Left cardiac atrium (tissue), 4 donors: Measurements from ENCODE around the gene SLC9A1. TPM values are rescaled to one million over a fixed set of nuclear protein-coding genes. Genes with fewer than 3 reads are reported as not detected.
"Not testable (repeated sequence)": the region's sequence is repeated elsewhere in the genome, so short reads cannot be mapped to it uniquely, and the experiment has no call there.

Experiments used
- ATAC-seq, 2 donors: fragments of 200-7000 bp; cut with Tn5 transposase; one replicate each; pipeline ENCODE4 v1.9.1; 2020; ENCODE audit warnings: mild to moderate bottlenecking in 2 of 2, moderate library complexity in 2 of 2
- DNase-seq: peaks from one replicate; pipeline ENCODE4 v3.0.0-alpha.2; 2020
- intact Hi-C, 2 donors: fragments of 100-400 bp; cut with DNase I; formaldehyde crosslinking; loops; one replicate each; pipeline versions ENCODE4 v1.14.1 to v1.15.1; 2022 to 2023
- long read RNA-seq: library from polyadenylated mRNA; unstranded; transcript quantifications from one replicate; pipeline ENCODE4 v2.0.0, GENCODE V29; 2021
- total RNA-seq, 2 donors: library from RNA; stranded (reverse); fragmentation: NEBNext Ultra II Directional; extraction: Animal tissue kit (Norgen Biotek cat#: 25700); gene quantifications; one replicate each; pipeline ENCODE4 v1.2.1, GENCODE V29; 2021
- donor health status: DM: no; HTN: yes; CAD: no.
- donor health status: DM: no; HTN: yes; CAD: no; lungs with severe emphysema.
- donor health status: DM: yes; HTN: yes; CAD: no.
- donor health status: Dilated cardiomyopathy.

The SLC9A1 gene
- 10 to 100 TPM; 17.4 to 37.3 TPM for total RNA-seq
- long read RNA-seq, partial matches to known transcripts, result 4 of 8 reads
- long read RNA-seq, other reads (novel, unspliced or antisense), result 4 of 8 reads

- intact Hi-C loops, result loop anchor here in 1 of 2 donors (5.0 kb wide), 2 partner anchors 38 to 53 kb away; no protein-coding TSS in a partner anchor
- ATAC-seq (peak; percentile 90 to 91), DNase-seq (peak; percentile 96)
These were observed at the start of gene SLC9A1 for GRCh38 chr1:27154991-27155781. Gene SLC9A1, minus strand, starts transcription at chr1:27155125. Its CDS starts 791 bp downstream, at chr1:27154334.

GRCh38 chr1:27203946-27204345 lies 49.0 kb upstream of the SLC9A1 start:
- no peak for ATAC-seq
- no peak for DNase-seq
- intact Hi-C loops, result loop anchor here in 1 of 2 donors (5.0 kb wide), 1 partner anchor 42 kb away; no protein-coding TSS in a partner anchor

- ATAC-seq, result no peak
- intact Hi-C loops, result loop anchor here in 1 of 2 donors (5.0 kb wide), 1 partner anchor 39 kb away; no protein-coding TSS in a partner anchor
These were observed 46.4 kb upstream of the SLC9A1 start for GRCh38 chr1:27201295-27201694.

GRCh38 chr1:27193194-27193593 lies 38.3 kb upstream of the SLC9A1 start:
- intact Hi-C loops, result no loop called here

More at GRCh38 chr1:27201295-27201694, 46.4 kb upstream of the SLC9A1 start:
- DNase-seq, result no peak

GRCh38 chr1:27192039-27192529 lies 37.2 kb upstream of the SLC9A1 start:
- intact Hi-C loops, result no loop called here
- ATAC-seq (peak in 1 of 2 donors; percentile 41), DNase-seq (no peak)

More at GRCh38 chr1:27193194-27193593, 38.3 kb upstream of the SLC9A1 start:
- ATAC-seq, result no peak
- DNase-seq, result no peak

GRCh38 chr1:27184665-27185064 lies 29.7 kb upstream of the SLC9A1 start:
- ATAC-seq, DNase-seq, intact Hi-C loops: not testable (repeated sequence)

GRCh38 chr1:27179979-27180378 lies 25.1 kb upstream of the SLC9A1 start:
- intact Hi-C loops, result no loop called here
- no peak for DNase-seq
- no peak for ATAC-seq

GRCh38 chr1:27179379-27179778 lies 24.5 kb upstream of the SLC9A1 start:
- DNase-seq, result no peak
- ATAC-seq, result no peak
- intact Hi-C loops, result no loop called here

- DNase-seq, result no peak
- intact Hi-C loops, result no loop called here
- no peak for ATAC-seq
These were observed 22.0 kb upstream of the SLC9A1 start for GRCh38 chr1:27176954-27177353.

- ATAC-seq, result no peak
- intact Hi-C loops, result no loop called here
- DNase-seq, result no peak
These were observed 21.4 kb upstream of the SLC9A1 start for GRCh38 chr1:27176323-27176722.

- DNase-seq, intact Hi-C loops, ATAC-seq: not testable (repeated sequence)
These were observed 18.1 kb upstream of the SLC9A1 start for GRCh38 chr1:27172992-27173391.

GRCh38 chr1:27166929-27167328 lies 12.0 kb upstream of the SLC9A1 start:
- DNase-seq (no peak), ATAC-seq (no peak)
- intact Hi-C loops, result no loop called here

- no peak for DNase-seq
- intact Hi-C loops, result no loop called here
- no peak for ATAC-seq
These were observed 11.5 kb upstream of the SLC9A1 start for GRCh38 chr1:27166351-27166802.

GRCh38 chr1:27163093-27163492 lies 8.2 kb upstream of the SLC9A1 start:
- ATAC-seq, result no peak
- no peak for DNase-seq
- intact Hi-C loops, result loop anchor here in 1 of 2 donors (5.0 kb wide), 1 partner anchor 39 kb away; no protein-coding TSS in a partner anchor

GRCh38 chr1:27162090-27162489 lies 7.2 kb upstream of the SLC9A1 start:
- no peak for DNase-seq
- no peak for ATAC-seq
- intact Hi-C loops, result loop anchor here in 1 of 2 donors (5.0 kb wide), 1 partner anchor 40 kb away; no protein-coding TSS in a partner anchor

GRCh38 chr1:27161594-27161993 lies 6.7 kb upstream of the SLC9A1 start:
- intact Hi-C loops, result loop anchor here in 1 of 2 donors (5.0 kb wide), 1 partner anchor 41 kb away; no protein-coding TSS in a partner anchor
- ATAC-seq, result no peak
- no peak for DNase-seq

- no peak for DNase-seq
- no peak for ATAC-seq
- intact Hi-C loops, result loop anchor here in 1 of 2 donors (5.0 kb wide), 1 partner anchor 55 kb away; no protein-coding TSS in a partner anchor
These were observed 2.3 kb upstream of the SLC9A1 start for GRCh38 chr1:27157194-27157593.

- intact Hi-C loops, result loop anchor here in 1 of 2 donors (5.0 kb wide), 1 partner anchor 37 kb away; no protein-coding TSS in a partner anchor
- DNase-seq (no peak), ATAC-seq (peak in 1 of 2 donors; percentile 1)
These were observed 395 bp downstream of the SLC9A1 start for GRCh38 chr1:27154469-27154990.

GRCh38 chr1:27153927-27154358 lies 982 bp downstream of the SLC9A1 start:
- ATAC-seq (no peak), DNase-seq (no peak)
- intact Hi-C loops, result loop anchor here in 1 of 2 donors (5.0 kb wide), 1 partner anchor 37 kb away; no protein-coding TSS in a partner anchor
